H1 (cell line): ENCODE measurements around the gene CEP290. TPM values are rescaled to one million over a fixed set of nuclear protein-coding genes. Genes with fewer than 3 reads are reported as not detected.

Experiments used
- FOSL1 ChIP-seq: IDR thresholded peaks from 2 replicates; pipeline ENCODE4 v1.6.1; 2011; ENCODE audit warnings: mild to moderate bottlenecking, low read depth, low read length, moderate library complexity; ENCODE audit not compliant: insufficient read depth
- SAP30 ChIP-seq: fragments of 300-600 bp; sonication (generic); IDR thresholded peaks from 2 replicates; pipeline ENCODE4 v1.7.1; 2012; ENCODE audit warnings: low read length, moderate library complexity, mild to moderate bottlenecking, inconsistent platforms; ENCODE audit not compliant: insufficient read depth, insufficient replicate concordance
- SIRT6 ChIP-seq: IDR thresholded peaks from one replicate; pipeline ENCODE4 v1.7.1; 2012; ENCODE audit warnings: low read length, inconsistent platforms
- SIX5 ChIP-seq: IDR thresholded peaks from 2 replicates; pipeline ENCODE4 v1.6.1; 2011; ENCODE audit warnings: mild to moderate bottlenecking, low read depth, low read length
- TCF12 ChIP-seq: IDR thresholded peaks from 2 replicates; pipeline ENCODE4 v1.6.1; 2011; ENCODE audit warnings: low read depth, mild to moderate bottlenecking, low read length
- ZNF274 ChIP-seq: IDR thresholded peaks from 2 replicates; pipeline ENCODE4 v1.7.0; 2012; ENCODE audit warnings: low read length, borderline replicate concordance; ENCODE audit errors: extremely low read depth
- polyA plus RNA-seq, 7 experiments: library from polyadenylated mRNA; depleted of rRNA in 3 of 7; stranded (reverse) in 5 of 7; unstranded in 2 of 7; fragments of >200 nt in 5 of 7; fragments of 200-250 nt in 2 of 7; gene quantifications; 1 replicate in 5 of 7; 2 replicates in 1 of 7; 4 replicates in 1 of 7; pipeline versions ENCODE4 v1.2.1 to v1.2.3, GENCODE V29; 2011 to 2013; ENCODE audit warnings: missing spikeins in 2 of 7, mixed read lengths in 2 of 7
- total RNA-seq: library from RNA; stranded (reverse); fragmentation: NEBNext Ultra II Directional; extraction: Animal tissue kit (Norgen Biotek cat#: 25700); gene quantifications from 2 replicates; pipeline ENCODE4 v1.2.1, GENCODE V29; 2021
- TF ChIP-seq, protein P1 (sequence below): IDR thresholded peaks from 2 replicates; pipeline ENCODE4 v1.6.1; 2011; ENCODE audit warnings: low read length, improper control_type of control experiment

The CEP290 gene
- total and polyA plus RNA-seq, 2 of the 8 experiments (the other 6 are each of a cell fraction or from before 2014, with no cell fraction given): 2.1 to 5.9 TPM

GRCh38 chr12:88182416-88182815 is 40.5 kb upstream of the CEP290 start (continued):
- TF ChIP-seq TCF12 (no peak), SIX5 (no peak), ZNF274 (no peak), SAP30 (no peak), SIRT6 (no peak), FOSL1 (no peak)
- TF ChIP-seq, protein P1, sequence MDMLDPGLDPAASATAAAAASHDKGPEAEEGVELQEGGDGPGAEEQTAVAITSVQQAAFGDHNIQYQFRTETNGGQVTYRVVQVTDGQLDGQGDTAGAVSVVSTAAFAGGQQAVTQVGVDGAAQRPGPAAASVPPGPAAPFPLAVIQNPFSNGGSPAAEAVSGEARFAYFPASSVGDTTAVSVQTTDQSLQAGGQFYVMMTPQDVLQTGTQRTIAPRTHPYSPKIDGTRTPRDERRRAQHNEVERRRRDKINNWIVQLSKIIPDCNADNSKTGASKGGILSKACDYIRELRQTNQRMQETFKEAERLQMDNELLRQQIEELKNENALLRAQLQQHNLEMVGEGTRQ: no peak
